ENCODE results near the gene PRAME.

The PRAME gene

GRCh38 chr22:22565981-22566380, 6.9 kb upstream of the PRAME start:
- H3K27me3 ChIP-seq (ENCODE audit: control insufficient read depth in 1 of 2, insufficient read depth in 2 of 2, low read length in 2 of 2), result peaks cover under 1 to 12% of the 10 kb centered on the region in 2 donors
- H3K36me3 ChIP-seq (ENCODE audit: control insufficient read depth in 1 of 2, insufficient read depth in 2 of 2, low read length in 2 of 2), result no peaks in the 10 kb centered on the region
- no peaks in the 10 kb centered on the region for H3K4me1 ChIP-seq (ENCODE audit: control insufficient read depth in 1 of 2, insufficient read depth in 2 of 2, low read length in 2 of 2)
- H3K27ac ChIP-seq (ENCODE audit: low read depth, low read length), result no peak overlapping the region
- no peak overlapping the region for H3K4me3 ChIP-seq (ENCODE audit: low read depth in 1 of 2, low read length in 2 of 2)
- H3K9me3 ChIP-seq (ENCODE audit: control insufficient read depth in 1 of 2, low read length in 2 of 2), result no peaks in the 10 kb centered on the region
- H3K9ac ChIP-seq (ENCODE audit: low read depth in 1 of 2, low read length in 2 of 2), result no peak overlapping the region

- Histone ChIP-seq H3K4me3 (ENCODE audit: low read depth in 1 of 2, low read length in 2 of 2) (peak overlapping the region in 1 of 2 donors; percentile 7), H3K9me3 (ENCODE audit: control insufficient read depth in 1 of 2, low read length in 2 of 2) (no peaks in the 10 kb centered on the region), H3K9ac (ENCODE audit: low read depth in 1 of 2, low read length in 2 of 2) (no peak overlapping the region), H3K27ac (ENCODE audit: low read depth, low read length) (no peak overlapping the region), H3K4me1 (ENCODE audit: control insufficient read depth in 1 of 2, insufficient read depth in 2 of 2, low read length in 2 of 2) (no peaks in the 10 kb centered on the region), H3K27me3 (ENCODE audit: control insufficient read depth in 1 of 2, insufficient read depth in 2 of 2, low read length in 2 of 2) (no peaks in the 10 kb centered on the region), H3K36me3 (ENCODE audit: control insufficient read depth in 1 of 2, insufficient read depth in 2 of 2, low read length in 2 of 2) (no peaks in the 10 kb centered on the region)
These were observed 744 bp downstream of the PRAME start for GRCh38 chr22:22558071-22558971.

GRCh38 chr22:22556995-22557925, 1.8 kb downstream of the PRAME start:
- Histone ChIP-seq H3K27me3 (ENCODE audit: control insufficient read depth in 1 of 2, insufficient read depth in 2 of 2, low read length in 2 of 2) (no peaks in the 10 kb centered on the region), H3K36me3 (ENCODE audit: control insufficient read depth in 1 of 2, insufficient read depth in 2 of 2, low read length in 2 of 2) (no peaks in the 10 kb centered on the region), H3K4me3 (ENCODE audit: low read depth in 1 of 2, low read length in 2 of 2) (no peak overlapping the region), H3K9ac (ENCODE audit: low read depth in 1 of 2, low read length in 2 of 2) (no peak overlapping the region), H3K4me1 (ENCODE audit: control insufficient read depth in 1 of 2, insufficient read depth in 2 of 2, low read length in 2 of 2) (no peaks in the 10 kb centered on the region), H3K9me3 (ENCODE audit: control insufficient read depth in 1 of 2, low read length in 2 of 2) (no peaks in the 10 kb centered on the region), H3K27ac (ENCODE audit: low read depth, low read length) (no peak overlapping the region)

- Histone ChIP-seq H3K4me1 (ENCODE audit: control insufficient read depth in 1 of 2, insufficient read depth in 2 of 2, low read length in 2 of 2) (no peaks in the 10 kb centered on the region), H3K27ac (ENCODE audit: low read depth, low read length) (no peak overlapping the region), H3K36me3 (ENCODE audit: control insufficient read depth in 1 of 2, insufficient read depth in 2 of 2, low read length in 2 of 2) (no peaks in the 10 kb centered on the region), H3K27me3 (ENCODE audit: control insufficient read depth in 1 of 2, insufficient read depth in 2 of 2, low read length in 2 of 2) (no peaks in the 10 kb centered on the region), H3K9me3 (ENCODE audit: control insufficient read depth in 1 of 2, low read length in 2 of 2) (no peaks in the 10 kb centered on the region), H3K9ac (ENCODE audit: low read depth in 1 of 2, low read length in 2 of 2) (no peak overlapping the region), H3K4me3 (ENCODE audit: low read depth in 1 of 2, low read length in 2 of 2) (no peak overlapping the region)
These were observed 2.5 kb downstream of the PRAME start for GRCh38 chr22:22556578-22556977.

GRCh38 chr22:22555596-22555995, 3.5 kb downstream of the PRAME start:
- Histone ChIP-seq H3K27ac (ENCODE audit: low read depth, low read length) (no peak overlapping the region), H3K36me3 (ENCODE audit: control insufficient read depth in 1 of 2, insufficient read depth in 2 of 2, low read length in 2 of 2) (no peaks in the 10 kb centered on the region), H3K9ac (ENCODE audit: low read depth in 1 of 2, low read length in 2 of 2) (no peak overlapping the region), H3K9me3 (ENCODE audit: control insufficient read depth in 1 of 2, low read length in 2 of 2) (no peaks in the 10 kb centered on the region), H3K4me3 (ENCODE audit: low read depth in 1 of 2, low read length in 2 of 2) (no peak overlapping the region), H3K27me3 (ENCODE audit: control insufficient read depth in 1 of 2, insufficient read depth in 2 of 2, low read length in 2 of 2) (no peaks in the 10 kb centered on the region), H3K4me1 (ENCODE audit: control insufficient read depth in 1 of 2, insufficient read depth in 2 of 2, low read length in 2 of 2) (no peaks in the 10 kb centered on the region)

GRCh38 chr22:22554587-22555284, 4.3 kb downstream of the PRAME start:
- Histone ChIP-seq H3K36me3 (ENCODE audit: control insufficient read depth in 1 of 2, insufficient read depth in 2 of 2, low read length in 2 of 2) (no peaks in the 10 kb centered on the region), H3K27ac (ENCODE audit: low read depth, low read length) (no peak overlapping the region), H3K9ac (ENCODE audit: low read depth in 1 of 2, low read length in 2 of 2) (no peak overlapping the region), H3K4me1 (ENCODE audit: control insufficient read depth in 1 of 2, insufficient read depth in 2 of 2, low read length in 2 of 2) (no peaks in the 10 kb centered on the region), H3K4me3 (ENCODE audit: low read depth in 1 of 2, low read length in 2 of 2) (no peak overlapping the region), H3K27me3 (ENCODE audit: control insufficient read depth in 1 of 2, insufficient read depth in 2 of 2, low read length in 2 of 2) (no peaks in the 10 kb centered on the region), H3K9me3 (ENCODE audit: control insufficient read depth in 1 of 2, low read length in 2 of 2) (no peaks in the 10 kb centered on the region)

- Histone ChIP-seq H3K9ac (ENCODE audit: low read depth in 1 of 2, low read length in 2 of 2) (no peak overlapping the region), H3K36me3 (ENCODE audit: control insufficient read depth in 1 of 2, insufficient read depth in 2 of 2, low read length in 2 of 2) (no peaks in the 10 kb centered on the region)
These were observed 5.1 kb downstream of the PRAME start for GRCh38 chr22:22553735-22554586.

GRCh38 chr22:22553141-22553540, 5.9 kb downstream of the PRAME start:
- Histone ChIP-seq H3K4me1 (ENCODE audit: control insufficient read depth in 1 of 2, insufficient read depth in 2 of 2, low read length in 2 of 2) (no peaks in the 10 kb centered on the region), H3K9ac (ENCODE audit: low read depth in 1 of 2, low read length in 2 of 2) (no peak overlapping the region), H3K36me3 (ENCODE audit: control insufficient read depth in 1 of 2, insufficient read depth in 2 of 2, low read length in 2 of 2) (no peaks in the 10 kb centered on the region), H3K9me3 (ENCODE audit: control insufficient read depth in 1 of 2, low read length in 2 of 2) (no peaks in the 10 kb centered on the region), H3K27ac (ENCODE audit: low read depth, low read length) (no peak overlapping the region), H3K4me3 (ENCODE audit: low read depth in 1 of 2, low read length in 2 of 2) (no peak overlapping the region), H3K27me3 (ENCODE audit: control insufficient read depth in 1 of 2, insufficient read depth in 2 of 2, low read length in 2 of 2) (peaks cover 4 to 5% of the 10 kb centered on the region in 2 donors)

More at GRCh38 chr22:22553735-22554586, 5.1 kb downstream of the PRAME start:
- Histone ChIP-seq H3K9me3 (ENCODE audit: control insufficient read depth in 1 of 2, low read length in 2 of 2) (no peaks in the 10 kb centered on the region), H3K27ac (ENCODE audit: low read depth, low read length) (no peak overlapping the region), H3K4me1 (ENCODE audit: control insufficient read depth in 1 of 2, insufficient read depth in 2 of 2, low read length in 2 of 2) (no peaks in the 10 kb centered on the region), H3K4me3 (ENCODE audit: low read depth in 1 of 2, low read length in 2 of 2) (no peak overlapping the region), H3K27me3 (ENCODE audit: control insufficient read depth in 1 of 2, insufficient read depth in 2 of 2, low read length in 2 of 2) (peaks cover 0 to 5% of the 10 kb centered on the region in 2 donors)

GRCh38 chr22:22552630-22553029, 6.4 kb downstream of the PRAME start:
- Histone ChIP-seq H3K27ac (ENCODE audit: low read depth, low read length) (no peak overlapping the region), H3K9me3 (ENCODE audit: control insufficient read depth in 1 of 2, low read length in 2 of 2) (no peaks in the 10 kb centered on the region), H3K4me1 (ENCODE audit: control insufficient read depth in 1 of 2, insufficient read depth in 2 of 2, low read length in 2 of 2) (no peaks in the 10 kb centered on the region), H3K9ac (ENCODE audit: low read depth in 1 of 2, low read length in 2 of 2) (no peak overlapping the region), H3K27me3 (ENCODE audit: control insufficient read depth in 1 of 2, insufficient read depth in 2 of 2, low read length in 2 of 2) (peaks cover 5 to 6% of the 10 kb centered on the region in 2 donors), H3K36me3 (ENCODE audit: control insufficient read depth in 1 of 2, insufficient read depth in 2 of 2, low read length in 2 of 2) (no peaks in the 10 kb centered on the region), H3K4me3 (ENCODE audit: low read depth in 1 of 2, low read length in 2 of 2) (no peak overlapping the region)
